Astrocyte (in vitro differentiated cells and primary cell): Measurements from ENCODE around the gene PLIN4. TPM values are rescaled to one million over a fixed set of nuclear protein-coding genes. Genes with fewer than 3 reads are reported as not detected.
"Not testable (repeated sequence)": the region's sequence is repeated elsewhere in the genome, so short reads cannot be mapped to it uniquely, and the experiment has no call there.

ENCODE experiments used
- DNase-seq: peaks from one replicate; pipeline ENCODE4 v3.0.0-alpha.2; 2010; ENCODE audit warnings: low read depth
- FAIRE-seq: peaks from 2 replicates; lab custom pipeline; 2011; peaks lifted over from hg19 to GRCh38; lab: Jason Lieb, UNC
- H2AFZ ChIP-seq: 2 replicates; pipeline ENCODE4 v1.6.0; 2012; ENCODE audit warnings: low read depth, low read length, inconsistent platforms
- H3K27ac ChIP-seq: 2 replicates; pipeline ENCODE4 v1.5.1; 2011; ENCODE audit warnings: low read depth, low read length, inconsistent platforms
- H3K27me3 ChIP-seq: 2 replicates; pipeline ENCODE4 v1.6.0; 2011; ENCODE audit warnings: low read length, inconsistent platforms; ENCODE audit not compliant: insufficient read depth
- H3K36me3 ChIP-seq: 2 replicates; pipeline ENCODE4 v1.5.1; 2011; ENCODE audit warnings: low read length, inconsistent platforms; ENCODE audit not compliant: insufficient read depth
- H3K4me1 ChIP-seq: 2 replicates; pipeline ENCODE4 v1.5.1; 2011; ENCODE audit warnings: low read length, inconsistent platforms; ENCODE audit not compliant: insufficient read depth
- H3K4me2 ChIP-seq: 2 replicates; pipeline ENCODE4 v1.6.0; 2012; ENCODE audit warnings: low read length, inconsistent platforms
- H3K4me3 ChIP-seq: 2 replicates; pipeline ENCODE4 v1.5.1; 2011; ENCODE audit warnings: low read depth, mild to moderate bottlenecking, low read length, inconsistent platforms; ENCODE audit not compliant: insufficient read depth
- H3K79me2 ChIP-seq: 2 replicates; pipeline ENCODE4 v1.6.0; 2012; ENCODE audit warnings: mild to moderate bottlenecking, low read length, inconsistent platforms; ENCODE audit not compliant: insufficient read depth
- H3K9ac ChIP-seq: 2 replicates; pipeline ENCODE4 v1.6.0; 2012; ENCODE audit warnings: mild to moderate bottlenecking, low read length, inconsistent platforms
- H3K9me3 ChIP-seq: 2 replicates; pipeline ENCODE4 v1.5.1; 2012; ENCODE audit warnings: low read depth, mild to moderate bottlenecking, low read length, inconsistent platforms; ENCODE audit not compliant: insufficient read depth
- H4K20me1 ChIP-seq: 2 replicates; pipeline ENCODE4 v1.6.0; 2012; ENCODE audit warnings: low read length, inconsistent platforms; ENCODE audit not compliant: insufficient read depth
- H3K27ac Mint-ChIP-seq: one replicate; pipeline ENCODE4 v1.8.0; 2021; ENCODE audit warnings: mild to moderate bottlenecking, mixed read lengths; ENCODE audit not compliant: unreplicated experiment
- H3K27me3 Mint-ChIP-seq: one replicate; pipeline ENCODE4 v1.8.0; 2021; ENCODE audit warnings: low read depth, mixed read lengths; ENCODE audit not compliant: unreplicated experiment
- H3K36me3 Mint-ChIP-seq: one replicate; pipeline ENCODE4 v1.8.0; 2021; ENCODE audit warnings: low read depth, mixed read lengths; ENCODE audit not compliant: unreplicated experiment
- H3K4me1 Mint-ChIP-seq: one replicate; pipeline ENCODE4 v1.8.0; 2021; ENCODE audit warnings: low read depth, mixed read lengths; ENCODE audit not compliant: unreplicated experiment
- H3K4me3 Mint-ChIP-seq: one replicate; pipeline ENCODE4 v1.8.0; 2021; ENCODE audit warnings: mild to moderate bottlenecking, moderate library complexity, mixed read lengths; ENCODE audit not compliant: unreplicated experiment
- H3K9me3 Mint-ChIP-seq: one replicate; pipeline ENCODE4 v1.8.0; 2021; ENCODE audit warnings: mild to moderate bottlenecking, mixed read lengths; ENCODE audit not compliant: unreplicated experiment
- CTCF ChIP-seq: IDR thresholded peaks from 2 replicates; pipeline ENCODE4 v1.5.1; 2011; ENCODE audit warnings: low read depth, mild to moderate bottlenecking, inconsistent platforms, low read length, moderate library complexity; ENCODE audit not compliant: insufficient read depth
- EZH2 ChIP-seq: IDR thresholded peaks from 2 replicates; pipeline ENCODE4 v1.6.1; 2012; ENCODE audit warnings: mild to moderate bottlenecking, low read length, inconsistent platforms; ENCODE audit not compliant: insufficient read depth
- total RNA-seq: library from RNA; stranded (reverse); gene quantifications from 2 replicates; pipeline ENCODE4 v1.2.1, GENCODE V29; 2021

The PLIN4 gene
- total RNA-seq, 1 donor from 2014 or later, result 0.05 TPM

GRCh38 chr19:4566402-4567051 lies 48.2 kb upstream of the PLIN4 start:
- Histone ChIP-seq H2AFZ (no peak overlapping the region), H3K4me3 (no peak overlapping the region), H3K9me3 (no peaks in the 10 kb centered on the region), H3K79me2 (no peaks in the 10 kb centered on the region), H3K9ac (no peak overlapping the region), H3K27me3 (no peaks in the 10 kb centered on the region), H3K4me1 (no peaks in the 10 kb centered on the region), H4K20me1 (no peaks in the 10 kb centered on the region), H3K4me2 (no peak overlapping the region), H3K27ac (no peak overlapping the region), H3K36me3 (no peaks in the 10 kb centered on the region)
- Mint-ChIP-seq H3K27me3 (no peaks in the 10 kb centered on the region), H3K4me1 (no peaks in the 10 kb centered on the region), H3K9me3 (no peaks in the 10 kb centered on the region), H3K36me3 (peaks cover 2% of the 10 kb centered on the region), H3K27ac (no peak overlapping the region), H3K4me3 (no peak overlapping the region)
- FAIRE-seq (no peak), DNase-seq (no peak)
- TF ChIP-seq CTCF, result no peak
- no peak for TF ChIP-seq EZH2

GRCh38 chr19:4563562-4563961 lies 45.3 kb upstream of the PLIN4 start:
- H3K27me3 Mint-ChIP-seq, H3K4me2 ChIP-seq, H3K27me3 ChIP-seq, H3K9ac ChIP-seq, H3K79me2 ChIP-seq, H3K4me3 Mint-ChIP-seq, H3K4me1 Mint-ChIP-seq, H3K36me3 Mint-ChIP-seq, H3K9me3 ChIP-seq, H3K36me3 ChIP-seq, H3K4me3 ChIP-seq, FAIRE-seq, H3K9me3 Mint-ChIP-seq, H4K20me1 ChIP-seq, DNase-seq, H2AFZ ChIP-seq, H3K27ac ChIP-seq, H3K4me1 ChIP-seq, H3K27ac Mint-ChIP-seq: not testable (repeated sequence)

- H3K36me3 ChIP-seq, H3K27ac Mint-ChIP-seq, H3K9me3 ChIP-seq, H3K4me1 ChIP-seq, H3K4me1 Mint-ChIP-seq, H3K4me3 ChIP-seq, H3K9ac ChIP-seq, H3K79me2 ChIP-seq, H2AFZ ChIP-seq, H3K9me3 Mint-ChIP-seq, H3K36me3 Mint-ChIP-seq, FAIRE-seq, DNase-seq, H4K20me1 ChIP-seq, H3K4me3 Mint-ChIP-seq, H3K27ac ChIP-seq, H3K4me2 ChIP-seq, H3K27me3 ChIP-seq, H3K27me3 Mint-ChIP-seq: not testable (repeated sequence)
Observed at GRCh38 chr19:4562085-4562484, 43.8 kb upstream of the PLIN4 start.
